Retinal pigment epithelial cell (primary cell): ENCODE results near the gene RHBG.

Experiments
- DNase-seq: peaks from one replicate; pipeline ENCODE4 v3.0.0-alpha.2; 2010; ENCODE audit warnings: low read depth
- H3K4me3 ChIP-seq: 2 replicates; pipeline ENCODE4 v1.5.1; 2011; ENCODE audit warnings: mild to moderate bottlenecking, low read length, control low read depth, moderate library complexity
- TF ChIP-seq, protein P1 (sequence below): conservative IDR thresholded peaks from 2 replicates; pipeline ENCODE4 v1.5.1; 2011; ENCODE audit warnings: low read depth, low read length, control low read depth, inconsistent platforms

The RHBG gene

GRCh38 chr1:156373546-156373945 is 4.5 kb downstream of the RHBG start:
- TF ChIP-seq, protein P1, sequence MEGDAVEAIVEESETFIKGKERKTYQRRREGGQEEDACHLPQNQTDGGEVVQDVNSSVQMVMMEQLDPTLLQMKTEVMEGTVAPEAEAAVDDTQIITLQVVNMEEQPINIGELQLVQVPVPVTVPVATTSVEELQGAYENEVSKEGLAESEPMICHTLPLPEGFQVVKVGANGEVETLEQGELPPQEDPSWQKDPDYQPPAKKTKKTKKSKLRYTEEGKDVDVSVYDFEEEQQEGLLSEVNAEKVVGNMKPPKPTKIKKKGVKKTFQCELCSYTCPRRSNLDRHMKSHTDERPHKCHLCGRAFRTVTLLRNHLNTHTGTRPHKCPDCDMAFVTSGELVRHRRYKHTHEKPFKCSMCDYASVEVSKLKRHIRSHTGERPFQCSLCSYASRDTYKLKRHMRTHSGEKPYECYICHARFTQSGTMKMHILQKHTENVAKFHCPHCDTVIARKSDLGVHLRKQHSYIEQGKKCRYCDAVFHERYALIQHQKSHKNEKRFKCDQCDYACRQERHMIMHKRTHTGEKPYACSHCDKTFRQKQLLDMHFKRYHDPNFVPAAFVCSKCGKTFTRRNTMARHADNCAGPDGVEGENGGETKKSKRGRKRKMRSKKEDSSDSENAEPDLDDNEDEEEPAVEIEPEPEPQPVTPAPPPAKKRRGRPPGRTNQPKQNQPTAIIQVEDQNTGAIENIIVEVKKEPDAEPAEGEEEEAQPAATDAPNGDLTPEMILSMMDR, result no peak
- no peak for DNase-seq
- no peak overlapping the region for H3K4me3 ChIP-seq

- TF ChIP-seq, protein P1, result no peak
- no peak overlapping the region for H3K4me3 ChIP-seq
- DNase-seq, result no peak
Measured at GRCh38 chr1:156376146-156376545, 7.1 kb downstream of the RHBG start.

DNA sequence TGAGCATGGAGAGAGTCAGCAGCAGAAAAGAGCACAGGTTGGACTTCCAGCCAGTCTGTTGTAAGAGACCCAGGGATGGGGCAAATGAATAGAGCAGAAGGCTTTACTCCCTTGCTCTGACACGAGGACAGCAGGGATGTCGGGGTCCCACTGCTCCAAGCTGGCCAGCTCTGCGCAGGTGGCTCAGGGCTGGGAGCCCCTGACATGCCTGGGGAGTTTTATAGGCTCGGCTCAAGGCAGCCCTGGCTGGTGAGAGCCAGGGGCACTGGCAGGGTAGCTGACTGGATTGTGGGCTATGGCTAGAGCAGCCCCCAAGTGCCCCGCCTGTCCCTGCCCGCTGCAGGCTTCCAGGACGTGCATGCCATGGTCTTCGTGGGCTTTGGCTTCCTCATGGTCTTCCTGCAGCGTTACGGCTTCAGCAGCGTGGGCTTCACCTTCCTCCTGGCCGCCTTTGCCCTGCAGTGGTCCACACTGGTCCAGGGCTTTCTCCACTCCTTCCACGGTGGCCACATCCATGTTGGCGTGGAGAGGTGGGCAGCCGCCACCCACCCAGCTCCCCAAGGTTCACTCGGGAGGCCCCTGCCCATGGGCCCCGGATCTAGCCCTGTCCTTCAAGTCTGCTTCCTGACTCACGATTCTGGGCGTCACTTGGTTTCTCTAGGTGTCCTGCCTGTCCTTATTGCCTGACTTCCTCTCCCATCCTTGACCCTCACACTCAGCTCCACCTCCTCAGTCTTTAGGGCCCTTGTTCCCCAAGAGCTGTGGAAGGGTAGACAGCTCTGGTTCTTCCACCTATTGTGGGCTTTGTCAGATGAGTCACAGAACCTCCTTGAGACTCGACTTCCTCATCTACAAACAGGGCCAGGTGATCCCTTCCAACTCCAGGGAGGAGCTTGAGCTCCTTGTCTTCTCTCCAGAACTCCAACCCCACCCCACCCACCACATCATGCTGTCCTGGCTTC is 8.2 kb downstream of the RHBG start:
- TF ChIP-seq, protein P1, result no peak
- H3K4me3 ChIP-seq, result no peak overlapping the region
- DNase-seq, result no peak

DNA sequence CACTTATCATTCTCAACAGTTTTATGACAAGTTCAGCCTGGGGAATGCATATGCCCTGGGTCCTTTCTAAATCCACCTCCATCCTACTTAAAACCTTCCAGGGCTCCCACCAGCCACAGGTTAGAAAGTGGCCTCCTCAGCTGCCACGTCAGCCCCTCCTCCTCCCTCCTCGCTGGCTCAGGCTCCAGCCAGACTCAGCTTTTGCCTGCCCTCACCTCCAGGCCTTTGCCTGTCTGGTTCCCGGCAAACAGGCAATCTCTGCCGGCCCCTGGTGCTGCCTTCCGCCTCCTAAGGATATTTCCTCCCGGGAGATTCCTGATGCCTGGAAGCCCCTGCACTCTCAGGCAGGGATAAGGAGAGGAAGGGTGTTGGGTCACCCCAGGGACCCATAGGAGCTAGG is 9.5 kb downstream of the RHBG start:
- no peak overlapping the region for H3K4me3 ChIP-seq
- TF ChIP-seq, protein P1, result no peak
- no peak for DNase-seq

DNA sequence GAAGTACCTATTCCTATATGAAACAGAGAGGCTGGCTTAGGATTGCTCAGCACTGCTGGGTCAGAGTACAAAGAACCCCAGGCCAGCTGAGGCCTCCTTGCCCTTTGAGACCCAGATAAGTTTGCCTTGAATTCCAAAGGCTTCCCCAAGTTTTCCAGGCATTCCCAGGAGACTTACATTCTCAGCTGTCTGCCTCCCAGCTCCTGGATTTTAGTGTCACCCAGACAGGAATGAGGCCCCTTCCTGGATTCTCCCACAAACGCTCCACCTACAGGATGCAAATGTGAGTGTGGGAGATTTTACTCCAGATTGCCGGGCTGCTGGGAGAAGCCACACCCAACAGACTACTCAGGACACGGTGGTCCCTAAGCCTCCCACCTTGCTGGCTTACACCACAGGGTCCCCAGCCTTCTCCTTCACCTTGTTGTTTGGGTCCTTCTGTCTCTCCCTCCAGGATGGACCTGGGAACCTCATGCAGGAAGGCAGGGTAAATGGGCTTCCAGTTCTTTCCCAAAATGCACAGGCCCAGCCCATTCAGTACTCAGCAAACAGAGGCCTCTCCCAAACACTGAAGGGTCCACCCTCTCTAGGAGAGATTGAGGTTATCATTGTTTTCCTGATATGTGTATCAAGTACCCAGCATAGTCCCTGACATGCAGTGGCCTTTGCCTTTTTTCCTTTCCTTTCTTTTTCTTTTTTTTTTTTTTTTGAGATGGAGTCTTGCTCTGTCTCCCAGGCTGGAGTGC is 10.6 kb downstream of the RHBG start:
- DNase-seq, result no peak
- TF ChIP-seq, protein P1, result peak; percentile 14
- no peak overlapping the region for H3K4me3 ChIP-seq

DNA sequence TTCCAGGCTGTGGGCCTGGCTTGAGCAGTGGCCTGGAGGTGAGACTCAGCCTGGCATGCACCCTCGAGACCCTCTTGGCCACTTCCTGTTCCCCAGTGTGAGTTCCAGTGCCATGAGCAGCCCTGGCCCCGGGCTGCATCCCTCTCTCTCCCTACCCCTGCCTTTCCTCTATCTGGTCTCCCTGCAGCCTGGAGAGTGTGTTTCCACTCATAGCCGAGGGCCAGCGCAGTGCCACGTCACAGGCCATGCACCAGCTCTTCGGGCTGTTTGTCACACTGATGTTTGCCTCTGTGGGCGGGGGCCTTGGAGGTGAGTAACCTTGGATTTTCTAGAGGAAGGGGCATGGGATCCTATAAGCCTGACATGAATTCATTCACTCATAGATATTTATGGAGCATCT is 13.6 kb downstream of the RHBG start:
- TF ChIP-seq, protein P1, result no peak
- H3K4me3 ChIP-seq, result no peak overlapping the region
- DNase-seq, result no peak
